AG09309 (cell line): ENCODE results near the gene ZFPM1.
"Not testable (repeated sequence)": the region's sequence is repeated elsewhere in the genome, so short reads cannot be mapped to it uniquely, and the experiment has no call there.

Experiments
- DNase-seq: peaks from one replicate; pipeline ENCODE4 v3.0.0-alpha.2; 2010; ENCODE audit warnings: low read depth
- H3K4me3 ChIP-seq: 2 replicates; pipeline ENCODE4 v1.5.1; 2011; ENCODE audit warnings: mild to moderate bottlenecking, low read depth, low read length, moderate library complexity; ENCODE audit not compliant: control insufficient read depth
- CTCF ChIP-seq: IDR thresholded peaks from 2 replicates; pipeline ENCODE4 v1.5.1; 2011; ENCODE audit warnings: mild to moderate bottlenecking, low read depth, low read length, inconsistent platforms; ENCODE audit not compliant: insufficient read depth, control insufficient read depth; ENCODE audit errors: missing control alignments

The ZFPM1 gene

GRCh38 chr16:88481851-88482250 lies 28.8 kb downstream of the ZFPM1 start:
- no peak for TF ChIP-seq CTCF
- no peak overlapping the region for H3K4me3 ChIP-seq
- DNase-seq, result no peak

- no peak overlapping the region for H3K4me3 ChIP-seq
- no peak for DNase-seq
- TF ChIP-seq CTCF, result no peak
Observed at GRCh38 chr16:88482630-88483391, 29.7 kb downstream of the ZFPM1 start.

DNA sequence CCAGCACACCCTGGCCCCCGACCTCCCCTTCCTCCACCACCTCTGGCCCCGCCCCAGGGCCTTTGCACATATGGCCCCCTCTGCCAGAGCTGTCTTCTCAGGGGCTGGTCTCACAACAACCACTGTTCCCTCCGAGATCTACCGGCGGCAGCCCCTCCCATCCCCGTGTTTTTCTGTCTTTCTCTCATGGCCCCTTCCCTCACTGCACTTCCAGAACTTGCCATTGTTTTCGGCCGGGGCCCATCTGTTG lies 30.2 kb downstream of the ZFPM1 start:
- no peak for TF ChIP-seq CTCF
- no peak for DNase-seq
- no peak overlapping the region for H3K4me3 ChIP-seq

DNA sequence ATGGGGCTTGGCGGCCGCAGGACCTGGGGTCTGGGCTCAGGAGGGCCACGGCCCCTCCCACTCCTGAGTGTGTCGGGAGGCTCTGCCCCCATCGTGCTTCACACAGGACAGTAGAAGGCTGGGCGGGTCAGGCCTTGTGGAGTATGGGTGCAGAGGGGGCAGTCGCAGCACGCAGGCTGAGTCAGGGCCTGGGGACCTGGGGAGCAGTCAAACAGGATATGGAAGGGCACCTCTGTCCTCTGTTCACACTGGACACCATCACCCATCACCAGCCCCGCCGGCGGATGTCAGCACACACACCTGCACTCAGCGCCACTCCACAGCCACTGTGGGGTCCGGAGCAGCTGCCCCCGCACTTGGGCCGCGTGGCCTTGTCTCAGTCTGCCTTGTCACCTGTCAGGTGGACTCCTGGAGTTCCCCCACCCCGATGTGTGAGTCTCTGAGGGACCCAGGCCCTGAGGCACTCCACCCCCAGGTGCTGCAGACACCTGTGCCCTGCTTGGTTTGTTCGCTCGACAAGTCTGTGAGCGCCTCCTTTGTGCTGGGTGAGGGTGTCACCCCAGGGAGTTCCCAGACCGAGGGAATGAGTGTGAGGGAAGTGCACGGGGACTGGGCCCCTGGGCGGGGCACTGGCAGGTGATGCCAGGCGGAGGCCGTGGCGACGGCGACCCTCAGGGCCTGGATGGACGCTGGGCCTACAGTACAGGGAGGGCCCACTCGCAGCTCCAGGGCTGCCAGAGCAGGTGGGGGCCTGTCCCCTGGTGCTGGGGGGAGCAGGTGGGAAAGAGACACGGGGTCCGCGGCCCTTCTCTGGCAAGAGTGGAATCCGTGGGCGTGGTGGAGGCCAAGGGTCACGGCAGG lies 31.7 kb downstream of the ZFPM1 start:
- TF ChIP-seq CTCF, result no peak
- DNase-seq, result no peak
- H3K4me3 ChIP-seq, result no peak overlapping the region

DNA sequence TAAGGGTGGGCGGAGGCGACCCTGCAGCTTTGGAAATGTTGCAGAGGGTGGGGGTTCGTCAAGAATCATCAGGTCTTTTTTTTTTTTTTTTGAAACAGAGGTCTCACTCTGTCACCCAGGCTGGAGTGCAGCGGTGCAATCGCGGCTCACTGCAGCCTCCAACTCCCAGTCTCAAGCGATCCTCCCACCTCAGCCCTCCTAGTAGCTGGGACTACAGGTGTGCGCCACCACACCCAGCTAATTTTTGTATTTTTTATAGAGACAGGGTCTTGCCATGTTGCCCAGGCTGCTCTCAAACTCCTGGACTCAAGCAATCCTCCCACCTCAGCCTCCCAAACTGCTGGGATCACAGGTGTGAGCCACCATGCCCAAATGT lies 32.3 kb downstream of the ZFPM1 start:
- not testable (repeated sequence) for DNase-seq, H3K4me3 ChIP-seq

DNA sequence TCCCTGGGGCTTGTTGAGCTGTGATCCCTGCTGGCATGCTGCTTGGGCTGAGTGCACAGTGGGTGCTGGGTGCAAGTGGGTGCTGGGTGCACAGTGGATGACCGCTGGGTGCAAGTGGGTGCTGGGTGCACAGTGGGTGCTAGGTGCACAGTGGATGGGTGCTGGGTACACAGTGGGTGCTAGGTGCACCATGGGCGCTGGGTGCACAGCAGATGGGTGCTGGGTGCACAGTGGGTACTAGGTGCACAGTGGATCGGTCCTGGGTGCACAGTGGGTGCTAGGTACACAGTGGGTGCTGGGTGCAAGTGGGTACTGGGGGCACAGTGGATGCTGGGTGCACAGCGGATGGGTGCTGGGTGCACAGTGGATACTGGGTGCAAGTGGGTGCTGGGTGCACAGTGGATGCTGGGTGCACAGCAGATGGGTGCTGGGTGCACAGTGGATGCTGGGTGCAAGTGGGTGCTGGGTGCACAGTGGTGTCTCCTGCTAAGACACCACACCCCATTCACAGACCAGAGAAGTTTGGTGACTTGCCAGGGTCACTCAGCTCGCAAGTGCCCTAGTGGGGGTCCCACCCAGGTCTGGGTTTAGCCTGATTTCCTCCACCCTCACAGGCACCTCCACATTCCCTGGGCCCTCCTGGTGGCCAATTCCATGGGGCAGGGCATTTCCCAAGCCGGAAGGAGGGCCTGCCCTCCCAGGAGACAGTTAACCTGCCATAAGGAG lies 33.5 kb downstream of the ZFPM1 start:
- H3K4me3 ChIP-seq, result no peak overlapping the region
- DNase-seq, result no peak
- TF ChIP-seq CTCF, result no peak

GRCh38 chr16:88487124-88487432 lies 34.0 kb downstream of the ZFPM1 start:
- no peak for DNase-seq
- no peak overlapping the region for H3K4me3 ChIP-seq
- TF ChIP-seq CTCF, result no peak
